Measurements from ENCODE around the gene XYLT1.

XYLT1 gene

DNA sequence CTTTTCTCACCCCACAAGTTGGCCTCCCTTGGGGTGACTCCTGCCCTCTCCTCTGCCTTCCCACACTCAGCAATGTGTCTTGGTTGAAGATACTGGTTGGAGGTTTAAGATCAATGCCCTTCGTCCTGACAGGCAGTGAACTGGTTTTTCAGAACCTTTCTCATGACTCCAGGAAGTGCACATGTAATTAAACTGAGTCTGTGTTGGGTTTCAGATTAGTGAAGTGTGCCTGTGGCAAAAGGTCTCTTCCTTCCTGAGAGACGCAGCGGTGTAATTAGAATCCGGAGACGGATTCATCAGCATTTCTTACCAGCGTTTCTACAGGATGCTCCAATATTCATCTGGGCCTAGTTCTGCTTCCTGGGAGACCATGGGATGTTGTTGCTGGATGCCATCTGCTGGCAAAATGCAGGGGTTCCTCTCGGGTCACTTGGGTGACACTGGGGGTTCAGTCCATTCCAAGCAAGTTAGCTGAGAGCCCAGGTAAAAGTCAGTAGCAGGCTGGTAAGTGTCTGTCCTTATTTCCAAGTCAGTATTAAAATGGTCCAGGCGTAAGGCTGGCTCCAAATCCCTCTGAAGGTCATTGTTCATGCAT is 233.3 kb downstream of the XYLT1 start:
- DNase-seq (ENCODE audit: low spot score), result no peak
- TF ChIP-seq CTCF (IDR thresholded peaks at IDR 0.05; ENCODE audit: borderline replicate concordance, control extremely low read depth, extremely low read depth, insufficient read depth, missing control alignments), result no peak
- in situ Hi-C loops (cut with MboI; ENCODE audit: low sequenced_read_pairs, unreplicated experiment), result no loop called here

DNA sequence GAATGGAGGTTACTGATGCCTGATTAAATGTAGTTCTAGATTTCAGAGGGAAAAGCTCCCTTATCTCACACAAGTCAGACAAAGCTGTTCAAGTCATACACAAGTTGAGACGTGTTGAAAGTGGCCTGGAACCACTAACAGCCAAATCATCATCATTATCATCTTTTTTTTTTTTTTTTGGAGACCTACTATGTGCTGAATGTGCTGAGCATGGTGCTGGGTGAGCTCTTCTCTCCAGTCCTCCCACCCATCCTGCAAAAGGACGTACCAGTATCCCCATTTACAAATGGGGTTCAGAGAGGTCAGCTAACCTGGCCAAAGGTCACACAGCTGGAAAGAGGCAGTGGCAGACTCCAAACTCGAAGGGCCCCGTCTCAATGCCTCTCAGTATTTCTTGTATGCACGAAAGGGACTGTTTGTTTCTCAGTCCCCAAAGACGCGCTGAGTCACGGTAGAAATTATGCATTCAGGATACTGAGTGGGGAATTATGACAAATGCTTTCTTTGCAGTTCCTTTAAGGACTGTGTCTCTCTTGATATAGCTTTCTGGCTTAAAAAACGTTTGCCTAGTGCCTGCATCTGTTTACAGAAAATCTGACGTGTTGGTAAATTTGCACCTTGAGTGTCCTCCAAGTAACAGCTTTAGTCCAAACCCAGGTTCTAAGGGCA is 235.5 kb downstream of the XYLT1 start:
- TF ChIP-seq CTCF (IDR thresholded peaks at IDR 0.05; ENCODE audit: borderline replicate concordance, control extremely low read depth, extremely low read depth, insufficient read depth, missing control alignments), result no peak
- in situ Hi-C loops (cut with MboI; ENCODE audit: low sequenced_read_pairs, unreplicated experiment), result no loop called here
- no peak for DNase-seq (ENCODE audit: low spot score)

DNA sequence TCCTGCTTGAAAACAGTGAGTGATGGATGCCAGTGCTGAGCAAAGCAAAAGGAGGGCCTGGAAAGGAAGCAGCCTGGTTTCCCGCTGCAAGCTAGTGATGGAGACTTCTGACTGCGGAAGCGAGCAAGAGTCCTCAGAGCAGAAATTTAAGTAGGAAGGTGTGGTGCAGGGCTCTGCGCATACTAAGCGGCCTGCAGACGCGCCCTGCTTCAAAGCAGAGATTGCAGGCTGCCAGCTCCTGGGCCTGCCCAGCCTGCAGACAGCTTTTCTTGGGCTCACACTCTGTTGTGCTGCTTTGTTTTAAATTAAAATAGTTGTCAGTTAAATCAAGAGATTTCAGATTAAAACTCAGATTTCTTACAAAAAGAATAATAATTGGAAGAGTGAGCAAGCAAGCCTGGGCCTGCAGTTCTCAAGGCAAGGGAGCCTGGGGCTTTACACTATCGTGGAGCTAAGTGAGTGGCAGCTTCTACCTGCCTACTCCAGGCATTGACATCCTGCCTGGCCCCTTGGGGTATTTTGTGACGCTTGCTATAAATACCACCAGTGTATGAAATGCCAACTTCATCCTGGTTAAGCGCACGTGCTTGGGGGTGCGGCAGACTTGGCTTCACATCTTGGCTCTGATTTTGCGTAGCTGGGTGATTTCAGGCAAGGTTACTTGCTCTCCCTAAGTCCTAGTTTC is 237.3 kb downstream of the XYLT1 start:
- in situ Hi-C loops (cut with MboI; ENCODE audit: low sequenced_read_pairs, unreplicated experiment), result no loop called here
- no peak for TF ChIP-seq CTCF (IDR thresholded peaks at IDR 0.05; ENCODE audit: borderline replicate concordance, control extremely low read depth, extremely low read depth, insufficient read depth, missing control alignments)
- no peak for DNase-seq (ENCODE audit: low spot score)

DNA sequence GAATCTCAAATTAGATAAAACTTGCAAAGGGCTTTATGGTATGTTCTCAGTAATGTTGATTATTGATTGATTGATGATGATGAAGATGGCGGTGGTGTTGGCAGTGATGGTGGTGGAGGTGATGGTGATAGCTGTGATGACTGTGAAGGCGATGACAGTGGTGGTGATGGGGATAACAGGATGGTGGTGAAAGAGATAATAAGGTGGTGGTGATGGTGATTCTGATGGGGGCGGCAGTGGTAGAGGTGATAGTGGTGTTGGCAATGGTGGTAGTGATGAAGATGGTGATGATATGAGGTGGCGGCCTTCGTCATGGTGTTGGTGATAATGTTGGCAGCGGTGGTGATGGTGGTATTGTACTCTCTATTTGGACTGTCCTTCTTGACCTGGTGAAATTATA is 238.3 kb downstream of the XYLT1 start:
- in situ Hi-C loops (cut with MboI; ENCODE audit: low sequenced_read_pairs, unreplicated experiment), result no loop called here
- DNase-seq (ENCODE audit: low spot score), result no peak
- no peak for TF ChIP-seq CTCF (IDR thresholded peaks at IDR 0.05; ENCODE audit: borderline replicate concordance, control extremely low read depth, extremely low read depth, insufficient read depth, missing control alignments)

- in situ Hi-C loops (cut with MboI; ENCODE audit: low sequenced_read_pairs, unreplicated experiment), result no loop called here
- no peak for TF ChIP-seq CTCF (IDR thresholded peaks at IDR 0.05; ENCODE audit: borderline replicate concordance, control extremely low read depth, extremely low read depth, insufficient read depth, missing control alignments)
- no peak for DNase-seq (ENCODE audit: low spot score)
Observed at GRCh38 chr16:17231972-17232371, 238.8 kb downstream of the XYLT1 start.

DNA sequence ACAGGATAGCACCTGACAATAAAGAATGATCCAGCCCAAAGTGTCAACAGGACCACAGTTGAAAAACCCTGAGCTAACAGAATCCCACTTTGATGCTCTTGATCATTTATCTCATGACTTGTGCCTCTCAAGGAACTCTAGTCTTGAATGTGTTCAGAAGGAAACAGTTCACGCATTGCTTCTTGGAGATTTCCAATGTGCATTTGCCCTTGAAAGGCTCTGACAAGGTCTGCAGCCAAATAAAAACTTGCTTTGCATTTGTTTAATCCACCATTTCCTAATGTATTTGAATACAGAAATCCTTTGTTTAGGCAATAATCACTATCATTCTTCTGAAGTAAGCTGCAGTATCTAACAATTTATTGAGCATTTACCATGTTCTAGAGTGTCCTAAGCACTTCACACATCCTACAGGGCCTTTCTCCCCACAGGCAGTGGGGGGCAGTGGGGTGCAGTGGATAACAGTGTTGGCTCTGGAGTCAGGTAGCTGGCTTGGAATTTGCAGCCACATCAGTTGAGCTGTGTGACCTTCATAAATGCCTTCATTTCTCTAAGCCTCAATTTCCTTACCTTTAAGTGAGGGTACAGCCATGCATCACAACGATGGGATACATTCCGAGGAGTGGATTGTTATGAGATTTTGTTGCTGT is 239.7 kb downstream of the XYLT1 start:
- DNase-seq (ENCODE audit: low spot score), result no peak
- TF ChIP-seq CTCF (IDR thresholded peaks at IDR 0.05; ENCODE audit: borderline replicate concordance, control extremely low read depth, extremely low read depth, insufficient read depth, missing control alignments), result no peak
- in situ Hi-C loops (cut with MboI; ENCODE audit: low sequenced_read_pairs, unreplicated experiment), result no loop called here
